SK-N-SH (cell line): ENCODE results near the gene TNFRSF18. TPM values are rescaled to one million over a fixed set of nuclear protein-coding genes. Genes with fewer than 3 reads are reported as not detected.

Source experiments
- CTCF ChIA-PET: fragments of 300-600, 350-600 bp; formaldehyde crosslinking; extraction: SDS; loops from one replicate; lab custom pipeline; 2021; lab: Yijun Ruan, JAX
- POLR2A ChIA-PET: fragments of 350-600 bp; sonication (Branson Sonifier 250); formaldehyde crosslinking; extraction: SDS; loops from one replicate; lab custom pipeline; 2020; ENCODE audit warnings: antibody characterized with exemption, inconsistent platforms; lab: Yijun Ruan, JAX
- DNase-seq: peaks from one replicate; pipeline ENCODE4 v3.0.0; 2012
- H2AFZ ChIP-seq: fragments of 200-600 bp; sonication (generic); 2 replicates; pipeline ENCODE4 v1.8.1; 2016; ENCODE audit warnings: antibody characterized with exemption, mild to moderate bottlenecking, low read depth
- H3F3A ChIP-seq: fragments of 200-600 bp; sonication (generic); replicated peaks from 2 replicates; pipeline ENCODE3; 2016; ENCODE audit warnings: antibody characterized with exemption, mild to moderate bottlenecking; ENCODE audit not compliant: insufficient read depth
- H3K27ac ChIP-seq, 2 experiments: fragments of 200-500 bp in 1 of 2; fragments of 200-600 bp in 1 of 2; sonication (Bioruptor generic) in 1 of 2; sonication (generic), shearing (Covaris generic) in 1 of 2; 2 replicates each; pipeline versions ENCODE4 v1.5.1 to v1.6.1; 2014 to 2016; ENCODE audit warnings: low read depth in 2 of 2, inconsistent platforms in 1 of 2, low read length in 1 of 2, mild to moderate bottlenecking in 1 of 2, mixed read lengths in 1 of 2
- H3K27me3 ChIP-seq: fragments of 200-600 bp; sonication (generic), shearing (Covaris generic); 2 replicates; pipeline ENCODE4 v1.6.1; 2016; ENCODE audit warnings: mixed run types; ENCODE audit not compliant: insufficient read depth
- H3K36me3 ChIP-seq, 2 experiments: fragments of 200-500 bp in 1 of 2; fragments of 200-600 bp in 1 of 2; sonication (Bioruptor generic) in 1 of 2; sonication (generic) in 1 of 2; replicated peaks in 1 of 2; 2 replicates each; pipeline versions ENCODE3 to v1.5.1; 2014 to 2016; ENCODE audit warnings: low read length in 1 of 2, mild to moderate bottlenecking in 1 of 2; ENCODE audit not compliant: insufficient read depth in 2 of 2, control insufficient read depth in 1 of 2
- H3K4me1 ChIP-seq, 2 experiments: fragments of 200-500 bp in 1 of 2; fragments of 200-600 bp in 1 of 2; sonication (Bioruptor generic) in 1 of 2; sonication (generic), shearing (Covaris generic) in 1 of 2; 2 replicates each; pipeline versions ENCODE4 v1.5.1 to v1.6.1; 2014 to 2016; ENCODE audit warnings: low read depth in 1 of 2, low read length in 1 of 2, mixed run types in 1 of 2; ENCODE audit not compliant: insufficient read depth in 2 of 2, control insufficient read depth in 1 of 2
- H3K4me2 ChIP-seq: fragments of 200-600 bp; sonication (generic), shearing (Covaris generic); 2 replicates; pipeline ENCODE4 v1.6.1; 2017; ENCODE audit warnings: mixed run types
- H3K4me3 ChIP-seq, 2 experiments: fragments of 200-500 bp in 1 of 2; fragments of 200-600 bp in 1 of 2; sonication (Bioruptor generic) in 1 of 2; sonication (generic), shearing (Covaris generic) in 1 of 2; 2 replicates each; pipeline versions ENCODE4 v1.5.1 to v1.8.1; 2014 to 2016; ENCODE audit warnings: low read depth in 2 of 2, inconsistent platforms in 1 of 2, low read length in 1 of 2, mild to moderate bottlenecking in 1 of 2, mixed read lengths in 1 of 2, moderate library complexity in 1 of 2
- H3K79me2 ChIP-seq: fragments of 200-600 bp; sonication (generic); 2 replicates; pipeline ENCODE4 v1.8.1; 2017; ENCODE audit warnings: mild to moderate bottlenecking; ENCODE audit not compliant: insufficient read depth
- H3K9ac ChIP-seq: fragments of 200-600 bp; sonication (generic); 2 replicates; pipeline ENCODE4 v1.6.1; 2017; ENCODE audit warnings: mixed run types
- H3K9me2 ChIP-seq: fragments of 200-600 bp; sonication (generic); 2 replicates; pipeline ENCODE4 v1.6.1; 2017; ENCODE audit warnings: mixed run types
- H3K9me3 ChIP-seq: fragments of 200-600 bp; sonication (generic); 2 replicates; pipeline ENCODE4 v1.6.1; 2017; ENCODE audit warnings: mixed run types, mild to moderate bottlenecking, moderate library complexity
- H4K20me1 ChIP-seq: fragments of 200-600 bp; sonication (generic); 2 replicates; pipeline ENCODE4 v1.6.1; 2017; ENCODE audit warnings: mild to moderate bottlenecking, mixed run types; ENCODE audit not compliant: insufficient read depth
- EP300 ChIP-seq, 2 experiments: IDR thresholded peaks; 2 replicates each; pipeline versions ENCODE4 v1.4.0 to v1.6.1; 2012; ENCODE audit warnings: borderline replicate concordance in 1 of 2, low read depth in 1 of 2, low read length in 1 of 2
- GABPA ChIP-seq: IDR thresholded peaks from 2 replicates; pipeline ENCODE4 v1.4.0; 2012; ENCODE audit warnings: low read depth, mild to moderate bottlenecking
- GATA2 ChIP-seq: sonication (generic); formaldehyde crosslinking; IDR thresholded peaks from 2 replicates; pipeline ENCODE4 v1.5.0; 2020; ENCODE audit warnings: mild to moderate bottlenecking, missing genetic modification reagents
- MAX ChIP-seq: IDR thresholded peaks from 2 replicates; pipeline ENCODE4 v1.4.0; 2012; ENCODE audit warnings: low read depth
- MEF2A ChIP-seq: IDR thresholded peaks from 2 replicates; pipeline ENCODE4 v1.4.0; 2012; ENCODE audit warnings: low read depth, borderline replicate concordance
- MXI1 ChIP-seq: IDR thresholded peaks from 2 replicates; pipeline ENCODE4 v1.6.1; 2012; ENCODE audit warnings: mild to moderate bottlenecking, low read depth, low read length, improper control_type of control experiment
- NRF1 ChIP-seq: IDR thresholded peaks from 2 replicates; pipeline ENCODE4 v1.6.1; 2012; ENCODE audit warnings: low read depth, mild to moderate bottlenecking, low read length
- RAD21 ChIP-seq: IDR thresholded peaks from 2 replicates; pipeline ENCODE4 v1.6.1; 2012; ENCODE audit warnings: mild to moderate bottlenecking, low read length
- RCOR1 ChIP-seq: fragments of 150-350 bp; IDR thresholded peaks from 2 replicates; pipeline ENCODE4 v1.6.1; 2017; ENCODE audit warnings: antibody characterized with exemption, low read length
- SIN3A ChIP-seq: IDR thresholded peaks from 2 replicates; pipeline ENCODE4 v1.6.1; 2012; ENCODE audit warnings: low read depth, mild to moderate bottlenecking, low read length, moderate library complexity, borderline replicate concordance
- TCF12 ChIP-seq: IDR thresholded peaks from 2 replicates; pipeline ENCODE4 v1.4.0; 2012
- TEAD4 ChIP-seq: IDR thresholded peaks from 2 replicates; pipeline ENCODE4 v1.4.0; 2012; ENCODE audit warnings: mild to moderate bottlenecking, borderline replicate concordance; ENCODE audit not compliant: insufficient read depth
- USF1 ChIP-seq: IDR thresholded peaks from 2 replicates; pipeline ENCODE4 v1.4.0; 2012; ENCODE audit warnings: low read depth, borderline replicate concordance
- YY1 ChIP-seq: IDR thresholded peaks from 2 replicates; pipeline ENCODE4 v1.4.0; 2012; ENCODE audit warnings: low read depth, mild to moderate bottlenecking
- WGBS: methylation state at CpG from one replicate; pipeline ENCODE4 v1.1.6; 2017; ENCODE audit warnings: low lambda C conversion rate; 5-methylcytosine and 5-hydroxymethylcytosine counted together
- polyA plus RNA-seq, 3 experiments: library from polyadenylated mRNA; depleted of rRNA; stranded (reverse); fragments of >200 nt; gene quantifications; 2 replicates each; pipeline ENCODE4 v1.2.3, GENCODE V29; 2012
- TF ChIP-seq, protein P1 (sequence below): IDR thresholded peaks from 2 replicates; pipeline ENCODE4; 2012
- TF ChIP-seq, protein P2 (sequence below): fragments of 150-350 bp; IDR thresholded peaks from 2 replicates; pipeline ENCODE4 v1.6.1; 2017; ENCODE audit warnings: antibody characterized with exemption, low read length, low read depth, borderline replicate concordance
- TF ChIP-seq, protein P3 (sequence below): IDR thresholded peaks from 2 replicates; pipeline ENCODE4 v1.4.0; 2012; ENCODE audit warnings: low read depth, borderline replicate concordance

TNFRSF18 gene
- polyA plus RNA-seq, 1 of the 3 experiments (the other 2 are of a cell fraction): 0.05 TPM

DNA sequence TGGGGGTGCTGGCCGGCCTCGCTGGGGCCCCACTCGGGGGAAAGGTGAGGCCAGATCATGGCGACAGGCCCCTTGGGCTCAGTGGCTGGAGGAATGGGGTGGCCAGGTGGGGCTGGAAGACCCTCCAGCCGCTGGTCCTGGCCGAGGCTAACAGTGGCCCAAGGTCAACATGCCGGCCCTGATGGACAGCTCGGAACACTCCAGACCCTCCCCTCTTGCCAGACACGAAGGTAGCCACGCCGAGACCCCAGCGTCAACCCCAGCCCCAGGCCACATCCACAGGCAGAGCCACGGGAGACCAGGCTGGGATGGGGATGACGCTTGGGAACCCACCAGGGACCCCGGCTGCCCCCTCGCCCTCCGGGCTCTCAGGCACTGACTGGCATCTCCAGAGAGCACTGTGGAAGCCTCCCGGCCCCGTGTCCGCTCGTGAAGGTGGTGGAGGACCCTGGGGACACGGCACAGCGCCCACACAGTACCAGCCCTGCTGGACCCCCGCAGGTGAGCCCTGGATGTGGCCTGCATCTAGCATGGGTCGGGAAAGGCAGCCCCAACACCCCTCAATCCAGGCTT is 41.0 kb upstream of the TNFRSF18 start:
- Histone ChIP-seq H3K4me2 (no peak overlapping the region), H3K27me3 (no peaks in the 10 kb centered on the region), H3K9me3 (no peaks in the 10 kb centered on the region), H4K20me1 (no peaks in the 10 kb centered on the region), H3K36me3 (peaks cover 0 to 1% of the 10 kb centered on the region in 2 experiments), H3F3A (no peaks in the 10 kb centered on the region), H3K27ac (no peak overlapping the region), H3K79me2 (no peaks in the 10 kb centered on the region), H2AFZ (no peak overlapping the region), H3K9ac (no peak overlapping the region), H3K4me1 (no peaks in the 10 kb centered on the region; a peak in 1 of 4 replicates), H3K9me2 (no peaks in the 10 kb centered on the region), H3K4me3 (no peak overlapping the region)
- DNase-seq: no peak
- WGBS: no CpG with 5 or more reads among the region's 25 CpGs
- CTCF ChIA-PET: interaction anchor here (1.4 to 3.3 kb wide), 2 partner anchors 37 to 125 kb away, joined by 3 to 19 read pairs; no protein-coding TSS in a partner anchor
- TF ChIP-seq GABPA (no peak), TEAD4 (no peak), NRF1 (no peak), USF1 (no peak), MEF2A (no peak), MAX (no peak), RCOR1 (no peak), RAD21 (no peak), YY1 (no peak), EP300 (IDR thresholded peaks at IDR 0.05; ENCODE audit: borderline replicate concordance in 1 of 2, low read depth in 1 of 2, low read length in 1 of 2) (no peak), SIN3A (no peak), TCF12 (no peak)
- TF ChIP-seq, protein P1, sequence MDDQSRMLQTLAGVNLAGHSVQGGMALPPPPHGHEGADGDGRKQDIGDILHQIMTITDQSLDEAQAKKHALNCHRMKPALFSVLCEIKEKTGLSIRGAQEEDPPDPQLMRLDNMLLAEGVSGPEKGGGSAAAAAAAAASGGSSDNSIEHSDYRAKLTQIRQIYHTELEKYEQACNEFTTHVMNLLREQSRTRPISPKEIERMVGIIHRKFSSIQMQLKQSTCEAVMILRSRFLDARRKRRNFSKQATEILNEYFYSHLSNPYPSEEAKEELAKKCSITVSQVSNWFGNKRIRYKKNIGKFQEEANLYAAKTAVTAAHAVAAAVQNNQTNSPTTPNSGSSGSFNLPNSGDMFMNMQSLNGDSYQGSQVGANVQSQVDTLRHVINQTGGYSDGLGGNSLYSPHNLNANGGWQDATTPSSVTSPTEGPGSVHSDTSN: no peak
- TF ChIP-seq, protein P2, sequence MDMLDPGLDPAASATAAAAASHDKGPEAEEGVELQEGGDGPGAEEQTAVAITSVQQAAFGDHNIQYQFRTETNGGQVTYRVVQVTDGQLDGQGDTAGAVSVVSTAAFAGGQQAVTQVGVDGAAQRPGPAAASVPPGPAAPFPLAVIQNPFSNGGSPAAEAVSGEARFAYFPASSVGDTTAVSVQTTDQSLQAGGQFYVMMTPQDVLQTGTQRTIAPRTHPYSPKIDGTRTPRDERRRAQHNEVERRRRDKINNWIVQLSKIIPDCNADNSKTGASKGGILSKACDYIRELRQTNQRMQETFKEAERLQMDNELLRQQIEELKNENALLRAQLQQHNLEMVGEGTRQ: no peak
- POLR2A ChIA-PET: no interaction called here

GRCh38 chr1:1246577-1247340 is 40.4 kb upstream of the TNFRSF18 start, which contains the start of gene C1QTNF12:
Gene C1QTNF12 (minus strand): TSS chr1:1246722. CDS start chr1:1246690, 32 bp downstream.
- 0% methylated on average over 1 of the region's 74 CpGs for WGBS
- TF ChIP-seq, protein P3, sequence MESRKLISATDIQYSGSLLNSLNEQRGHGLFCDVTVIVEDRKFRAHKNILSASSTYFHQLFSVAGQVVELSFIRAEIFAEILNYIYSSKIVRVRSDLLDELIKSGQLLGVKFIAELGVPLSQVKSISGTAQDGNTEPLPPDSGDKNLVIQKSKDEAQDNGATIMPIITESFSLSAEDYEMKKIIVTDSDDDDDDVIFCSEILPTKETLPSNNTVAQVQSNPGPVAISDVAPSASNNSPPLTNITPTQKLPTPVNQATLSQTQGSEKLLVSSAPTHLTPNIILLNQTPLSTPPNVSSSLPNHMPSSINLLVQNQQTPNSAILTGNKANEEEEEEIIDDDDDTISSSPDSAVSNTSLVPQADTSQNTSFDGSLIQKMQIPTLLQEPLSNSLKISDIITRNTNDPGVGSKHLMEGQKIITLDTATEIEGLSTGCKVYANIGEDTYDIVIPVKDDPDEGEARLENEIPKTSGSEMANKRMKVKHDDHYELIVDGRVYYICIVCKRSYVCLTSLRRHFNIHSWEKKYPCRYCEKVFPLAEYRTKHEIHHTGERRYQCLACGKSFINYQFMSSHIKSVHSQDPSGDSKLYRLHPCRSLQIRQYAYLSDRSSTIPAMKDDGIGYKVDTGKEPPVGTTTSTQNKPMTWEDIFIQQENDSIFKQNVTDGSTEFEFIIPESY: no peak
- TF ChIP-seq MAX (no peak), EP300 (IDR thresholded peaks at IDR 0.05; ENCODE audit: borderline replicate concordance in 1 of 2, low read depth in 1 of 2, low read length in 1 of 2) (no peak), GATA2 (CRISPR knock-in tag) (no peak), MXI1 (no peak), TEAD4 (no peak)
- TF ChIP-seq, all 33 proteins: peak for 0
- ChIA-PET CTCF (interaction anchor here (1.2 to 3.3 kb wide), 3 partner anchors 8 to 124 kb away, joined by 3 to 19 read pairs (median 3); no protein-coding TSS in a partner anchor), POLR2A (no interaction called here)
- no peak within 1 kb of the TSS for H3K4me2 ChIP-seq
- H2AFZ ChIP-seq: no peak within 1 kb of the TSS
- H3K9me3 ChIP-seq: no peaks in the 10 kb centered on the region
- H3K36me3 ChIP-seq: no peaks in the 10 kb centered on the region
- no peak within 1 kb of the TSS for H3K4me3 ChIP-seq
- H4K20me1 ChIP-seq: no peaks in the 10 kb centered on the region
- H3K9ac ChIP-seq: no peak within 1 kb of the TSS
- DNase-seq: peak; percentile 65
- H3K79me2 ChIP-seq: no peaks in the 10 kb centered on the region
- no peaks in the 10 kb centered on the region for H3K27me3 ChIP-seq
- no peaks in the 10 kb centered on the region; a peak in 1 of 4 replicates for H3K4me1 ChIP-seq
- no peak within 1 kb of the TSS for H3K27ac ChIP-seq
- H3K9me2 ChIP-seq: no peaks in the 10 kb centered on the region
- no peaks in the 10 kb centered on the region for H3F3A ChIP-seq
